ENCODE measurements around the gene ING5. TPM values are rescaled to one million over a fixed set of nuclear protein-coding genes. Genes with fewer than 3 reads are reported as not detected.

Gene ING5
- total and polyA plus RNA-seq, 10 donors: 18.2 to 51.1 (median 35.5) TPM

- Histone ChIP-seq H3K4me3 (no peak overlapping the region), H3K4me1 (peaks cover 0 to 35% (median 18%) of the 10 kb centered on the region in 6 donors), H3K36me3 (peaks cover 0 to 69% (median 27%) of the 10 kb centered on the region in 6 donors), H3K9me3 (peaks cover 0 to 10% (median 0%) of the 10 kb centered on the region in 8 donors), H3K27me3 (replicated peaks in 1 of 7) (no peaks in the 10 kb centered on the region), H3K27ac (no peak overlapping the region)
- intact Hi-C loops (cut with DNase I; ENCODE audit: low total_unique reads): no loop called here
- WGBS, 5 donors: 88 to 96% (median 93%) methylated on average over 4 to 16 of the region's 16 CpGs
- DNase-seq: peak; percentile 70
- TF ChIP-seq CTCF (IDR thresholded peaks at IDR 0.05 in 8 of 11, conservative IDR thresholded peaks at IDR 0.05 in 3 of 11): no peak
- no peak for TF ChIP-seq POLR2AphosphoS5 (IDR thresholded peaks at IDR 0.05)
- no peak for TF ChIP-seq POLR2A (IDR thresholded peaks at IDR 0.05)
These were observed 41.8 kb downstream of the ING5 start for GRCh38 chr2:241743620-241744019.

GRCh38 chr2:241744028-241744754 lies 42.4 kb downstream of the ING5 start:
- TF ChIP-seq CTCF (IDR thresholded peaks at IDR 0.05 in 8 of 11, conservative IDR thresholded peaks at IDR 0.05 in 3 of 11) (no peak), POLR2A (IDR thresholded peaks at IDR 0.05) (no peak), POLR2AphosphoS5 (IDR thresholded peaks at IDR 0.05) (no peak)
- no peak for DNase-seq
- 92 to 97% (median 94%) methylated on average over 17 to 24 of the region's 24 CpGs for WGBS, 5 donors
- intact Hi-C loops (cut with DNase I; ENCODE audit: low total_unique reads): no loop called here
- no peaks in the 10 kb centered on the region for H3K27me3 ChIP-seq (replicated peaks in 1 of 7)
- H3K4me3 ChIP-seq: no peak overlapping the region
- H3K36me3 ChIP-seq: peaks cover 0 to 69% (median 33%) of the 10 kb centered on the region in 6 donors
- H3K27ac ChIP-seq: no peak overlapping the region
- peaks cover 0 to 29% (median 18%) of the 10 kb centered on the region in 6 donors for H3K4me1 ChIP-seq
- H3K9me3 ChIP-seq: peaks cover 0 to 10% (median 0%) of the 10 kb centered on the region in 8 donors

GRCh38 chr2:241745276-241745675 lies 43.4 kb downstream of the ING5 start:
- H3K27me3 ChIP-seq (replicated peaks in 1 of 7): no peaks in the 10 kb centered on the region
- H3K4me3 ChIP-seq: no peak overlapping the region
- intact Hi-C loops (cut with DNase I; ENCODE audit: low total_unique reads): no loop called here
- peaks cover 0 to 18% (median 12%) of the 10 kb centered on the region in 6 donors for H3K4me1 ChIP-seq
- no peak for TF ChIP-seq POLR2A (IDR thresholded peaks at IDR 0.05)
- WGBS, 5 donors: 92 to 98% (median 96%) methylated on average over 13 of the region's 13 CpGs
- no peak for DNase-seq
- peaks cover 0 to 76% (median 38%) of the 10 kb centered on the region in 6 donors for H3K36me3 ChIP-seq
- H3K27ac ChIP-seq: no peak overlapping the region
- H3K9me3 ChIP-seq: peaks cover 0 to 10% (median 0%) of the 10 kb centered on the region in 8 donors

GRCh38 chr2:241746084-241746483 lies 44.2 kb downstream of the ING5 start:
- no peak overlapping the region for H3K27ac ChIP-seq
- TF ChIP-seq POLR2A (IDR thresholded peaks at IDR 0.05): no peak
- TF ChIP-seq POLR2AphosphoS5 (IDR thresholded peaks at IDR 0.05): no peak
- intact Hi-C loops (cut with DNase I; ENCODE audit: low total_unique reads): no loop called here
- no peak for DNase-seq
- peaks cover 0 to 84% (median 40%) of the 10 kb centered on the region in 6 donors for H3K36me3 ChIP-seq
- no peaks in the 10 kb centered on the region for H3K27me3 ChIP-seq (replicated peaks in 1 of 7)
- H3K4me3 ChIP-seq: no peak overlapping the region
- H3K9me3 ChIP-seq: peaks cover 0 to 10% (median 0%) of the 10 kb centered on the region in 8 donors
- peaks cover 0 to 10% (median 7%) of the 10 kb centered on the region in 6 donors for H3K4me1 ChIP-seq
- WGBS, 5 donors: 93 to 98% (median 96%) methylated on average over 4 of the region's 4 CpGs

Data from spleen (tissue), 11 donors.